Erythroblast (primary cell): ENCODE data around the gene ZMIZ1.

Experiments used
- DNase-seq, 2 experiments: peaks; one replicate each; lab custom pipeline; 2025; lab: John Stamatoyannopoulos, UW
- GATA1 ChIP-seq: IDR thresholded peaks from 2 replicates; pipeline ENCODE4 v1.6.1; 2011; ENCODE audit warnings: low read depth, mild to moderate bottlenecking, control low read depth, low read length, moderate library complexity
- POLR2A ChIP-seq: IDR thresholded peaks from 2 replicates; pipeline ENCODE4 v1.6.1; 2011; ENCODE audit warnings: mild to moderate bottlenecking, low read length

Gene ZMIZ1

DNA sequence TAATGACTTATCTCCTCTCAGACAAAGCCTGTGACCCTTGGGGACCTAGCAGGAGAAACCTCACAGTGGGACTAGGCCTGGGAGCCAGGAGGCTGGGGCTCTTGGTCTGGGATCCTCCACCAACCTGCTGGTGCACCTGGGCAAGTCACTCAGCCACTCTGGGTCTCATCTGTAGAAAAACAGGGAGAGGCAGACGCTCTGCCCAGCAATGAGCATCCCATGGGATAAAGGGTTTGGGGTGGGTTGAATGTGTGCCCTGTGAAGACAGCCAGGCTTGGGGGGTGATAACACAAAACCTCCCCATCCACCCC, 81.6 kb downstream of the ZMIZ1 start:
- no peak for TF ChIP-seq GATA1
- no peak for TF ChIP-seq POLR2A

DNA sequence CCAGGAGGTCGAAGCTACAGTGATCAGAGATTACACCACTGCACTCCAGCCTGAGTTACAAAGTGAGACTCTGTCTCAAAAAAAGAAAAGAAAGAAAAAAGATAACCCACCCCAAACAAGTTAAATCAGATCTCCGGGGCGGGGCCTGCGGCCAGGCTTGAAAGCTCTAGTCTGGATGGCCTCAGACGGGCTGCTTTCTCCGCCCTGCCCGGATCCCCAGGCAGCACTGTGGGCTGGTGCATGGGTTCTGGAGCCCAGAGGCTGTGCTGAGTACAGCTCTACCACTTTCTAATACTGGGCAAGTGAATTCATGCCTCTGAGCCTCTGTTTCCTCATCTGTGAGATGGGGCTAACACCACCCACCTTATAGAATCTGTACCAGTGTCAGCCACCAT, 83.7 kb downstream of the ZMIZ1 start:
- DNase-seq = no peak
- TF ChIP-seq GATA1 (no peak), POLR2A (no peak)

More for the DNA sequence above, 81.6 kb downstream of the ZMIZ1 start:
- DNase-seq = no peak

DNA sequence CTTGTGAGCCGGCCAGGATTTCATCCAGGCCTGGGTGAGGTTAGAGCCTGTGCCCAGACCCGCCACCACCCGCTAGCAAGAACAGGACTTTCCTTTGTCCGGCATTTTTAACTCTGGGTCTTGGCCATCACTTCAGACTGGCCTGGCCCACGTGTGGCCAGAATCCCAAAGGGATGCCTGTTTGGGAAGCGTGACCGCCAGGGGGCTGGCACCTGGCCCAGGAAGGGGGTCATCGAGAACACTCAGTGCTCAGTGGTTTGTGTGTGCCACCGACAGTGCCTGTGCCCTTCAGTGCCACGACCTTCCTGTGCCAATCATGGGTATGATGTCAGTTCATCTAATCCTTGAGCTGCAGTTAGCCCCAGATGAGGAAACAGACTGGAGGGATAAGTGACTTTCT, 85.0 kb downstream of the ZMIZ1 start:
- no peak for DNase-seq

DNA sequence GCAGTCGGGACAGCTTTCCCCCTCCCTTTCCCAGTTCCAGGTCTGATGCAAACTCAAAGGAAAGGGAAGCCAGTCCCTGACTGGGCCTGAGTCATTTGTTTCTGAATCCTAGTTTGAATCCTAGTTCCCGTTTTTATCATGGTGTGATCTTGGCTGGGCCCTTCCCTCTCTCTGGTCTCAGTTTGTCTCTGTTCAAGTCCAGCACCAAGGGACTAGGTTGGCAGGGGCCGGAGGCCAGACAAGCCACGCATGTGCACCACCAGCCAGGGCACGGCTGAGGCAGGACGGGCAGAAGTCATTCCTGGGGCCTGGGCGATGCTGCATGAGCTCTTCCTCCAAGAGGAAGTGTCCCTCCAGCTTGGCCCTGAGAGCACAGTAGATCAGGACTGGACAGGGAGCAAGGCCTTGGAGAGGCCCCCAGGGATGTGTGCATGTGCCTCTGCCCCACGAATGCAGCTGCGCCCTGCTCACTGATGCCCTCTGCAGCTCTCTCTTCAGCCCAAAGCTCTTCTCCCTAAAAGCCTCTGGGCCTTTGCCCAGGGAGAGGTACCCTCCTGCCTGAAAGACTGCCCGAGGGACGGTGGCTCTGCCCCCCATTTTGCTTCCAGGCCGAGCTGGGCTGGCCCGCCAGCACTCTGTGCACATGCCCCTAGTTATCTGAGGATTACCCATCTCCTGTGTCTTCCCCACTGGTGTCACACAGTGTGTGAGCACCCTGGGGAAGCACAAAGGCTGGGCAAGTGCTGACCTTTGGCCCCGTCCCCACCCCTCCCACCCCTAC, 86.7 kb downstream of the ZMIZ1 start:
- TF ChIP-seq POLR2A (no peak), GATA1 (no peak)
- DNase-seq = no peak

More for the DNA sequence above, 85.0 kb downstream of the ZMIZ1 start:
- TF ChIP-seq POLR2A = no peak
- no peak for TF ChIP-seq GATA1

GRCh38 chr10:79156334-79157274, 87.8 kb downstream of the ZMIZ1 start:
- DNase-seq = no peak

DNA sequence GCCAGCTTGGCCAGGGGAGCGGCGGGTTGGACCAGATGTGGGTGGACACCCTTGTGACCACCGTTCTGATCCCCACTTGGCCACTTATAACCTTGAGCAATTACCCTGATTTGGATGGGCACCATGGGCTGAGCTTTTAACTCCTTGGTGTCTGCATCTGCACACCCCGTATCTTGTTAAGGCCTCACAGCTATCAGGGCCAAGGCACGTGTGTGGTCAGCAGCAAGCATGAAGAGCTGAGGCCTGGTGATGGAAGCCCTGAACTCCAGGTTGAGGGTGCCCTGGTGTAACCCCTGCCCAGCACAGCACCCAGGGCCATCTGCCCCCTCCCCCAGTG, 89.2 kb downstream of the ZMIZ1 start:
- TF ChIP-seq GATA1 (no peak), POLR2A (no peak)
- DNase-seq = no peak

More at GRCh38 chr10:79156334-79157274, 87.8 kb downstream of the ZMIZ1 start:
- no peak for TF ChIP-seq POLR2A
- TF ChIP-seq GATA1 = no peak

DNA sequence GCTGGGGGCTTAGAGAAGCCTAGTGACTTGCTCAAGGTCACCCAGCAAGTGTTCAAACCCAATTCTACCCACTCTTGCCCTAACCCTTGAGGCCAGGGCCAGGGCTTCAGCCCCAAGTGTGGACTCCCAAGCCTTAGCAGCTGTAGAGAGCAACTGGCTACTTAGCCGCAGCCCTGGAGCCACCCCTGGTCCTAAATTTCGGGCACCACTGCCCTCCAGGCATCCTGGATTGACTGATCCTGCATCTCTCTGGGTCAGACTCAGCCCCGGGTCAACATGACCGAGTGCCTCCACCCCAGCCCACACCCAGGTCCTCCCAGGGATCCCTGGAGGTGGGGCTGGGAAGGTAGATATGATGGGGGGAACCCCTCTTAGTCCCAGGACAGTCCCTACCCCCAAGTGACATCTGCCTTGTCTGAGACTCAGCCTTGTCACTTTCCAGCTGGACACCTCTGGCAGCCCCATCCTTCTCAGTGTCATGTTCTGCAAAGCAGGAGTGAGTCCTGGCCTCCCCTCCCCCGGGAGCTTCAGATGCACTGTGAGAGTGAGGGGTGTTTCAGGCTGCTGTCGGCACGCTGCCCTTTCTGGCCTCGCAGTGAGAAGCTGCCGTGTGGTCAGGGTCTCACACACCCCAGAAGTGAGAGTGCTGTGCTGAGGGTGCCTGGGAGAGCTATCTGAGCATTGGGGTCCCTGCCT, 89.8 kb downstream of the ZMIZ1 start:
- TF ChIP-seq GATA1 (no peak), POLR2A (no peak)
- DNase-seq = no peak

DNA sequence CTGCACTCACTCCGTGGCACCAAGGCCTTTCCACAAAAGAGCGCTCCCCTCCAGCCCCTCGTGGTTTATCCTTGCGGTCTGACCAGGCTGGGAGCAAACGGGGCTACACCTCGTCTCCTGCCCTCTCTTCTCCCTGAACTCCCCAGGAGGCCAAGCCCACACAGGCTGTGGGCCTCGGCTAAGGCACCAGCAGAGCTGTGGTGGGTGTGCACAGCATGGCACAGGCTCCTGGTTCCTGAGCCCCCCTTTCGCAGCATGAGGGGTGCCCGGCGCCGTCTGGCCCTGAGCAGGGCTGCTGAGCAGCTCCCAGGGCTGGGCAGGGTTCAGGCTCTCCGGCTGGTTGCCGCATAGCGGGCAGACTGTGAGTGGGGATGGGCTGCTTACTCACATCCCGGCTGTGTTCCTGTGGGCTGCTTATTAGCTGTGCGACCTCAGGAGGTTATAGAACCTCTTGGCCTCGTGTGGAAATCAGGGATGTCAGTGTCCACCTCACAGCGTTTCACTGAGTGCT, 90.4 kb downstream of the ZMIZ1 start:
- no peak for DNase-seq
- no peak for TF ChIP-seq POLR2A
- no peak for TF ChIP-seq GATA1

- DNase-seq = no peak
- TF ChIP-seq GATA1 (no peak), POLR2A (no peak)
Observed at GRCh38 chr10:79159785-79160184, 91.0 kb downstream of the ZMIZ1 start.

- no peak for DNase-seq
- TF ChIP-seq GATA1 (no peak), POLR2A (no peak)
Observed at GRCh38 chr10:79160191-79160590, 91.4 kb downstream of the ZMIZ1 start.

DNA sequence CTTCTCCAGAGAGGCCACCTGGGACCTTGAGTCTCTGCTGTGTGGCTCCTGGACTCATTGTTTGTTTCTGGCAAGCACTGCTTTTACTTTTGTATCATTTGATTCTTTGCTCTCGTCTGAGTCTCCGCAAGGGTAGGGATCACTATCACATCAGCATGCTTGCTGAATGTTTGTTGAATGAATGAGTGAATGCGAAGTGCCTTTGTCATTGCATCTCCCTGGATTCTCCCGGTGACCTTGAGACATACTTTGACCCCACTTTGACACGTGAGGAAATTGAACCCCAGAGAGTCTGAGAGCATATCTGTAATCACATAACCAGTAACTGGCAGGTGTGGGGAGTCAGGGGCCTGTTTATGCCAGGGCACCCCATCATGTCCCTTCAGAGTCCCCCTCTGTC, 92.8 kb downstream of the ZMIZ1 start:
- DNase-seq = no peak
- TF ChIP-seq POLR2A = no peak
- TF ChIP-seq GATA1 = no peak

- no peak for TF ChIP-seq GATA1
- no peak for TF ChIP-seq POLR2A
- DNase-seq = no peak
Observed at GRCh38 chr10:79162022-79162421, 93.3 kb downstream of the ZMIZ1 start.

- DNase-seq = no peak
- no peak for TF ChIP-seq POLR2A
- no peak for TF ChIP-seq GATA1
Observed at GRCh38 chr10:79162861-79163665, 94.3 kb downstream of the ZMIZ1 start.
